ENCODE data around the gene NKD1.
A peak's percentile ranks its signal among the peaks of the same experiment; 100 is the strongest.

Gene NKD1

GRCh38 chr16:50667497-50668367 is 119.5 kb downstream of the NKD1 start:
- no peak for DNase-seq (ENCODE audit: low read depth)

GRCh38 chr16:50668368-50669008 is 120.3 kb downstream of the NKD1 start:
- H3K4me3 ChIP-seq (ENCODE audit: low read depth, low read length) = no peak overlapping the region
- DNase-seq (ENCODE audit: low read depth) = no peak
- TF ChIP-seq CTCF (IDR thresholded peaks at IDR 0.05; ENCODE audit: low read depth, low read length, missing control alignments) = no peak
- in situ Hi-C loops (cut with HindIII; ENCODE audit: low sequenced_read_pairs) = no loop called here

More at GRCh38 chr16:50667497-50668367, 119.5 kb downstream of the NKD1 start:
- in situ Hi-C loops (cut with HindIII; ENCODE audit: low sequenced_read_pairs) = no loop called here
- H3K4me3 ChIP-seq (ENCODE audit: low read depth, low read length) = no peak overlapping the region
- no peak for TF ChIP-seq CTCF (IDR thresholded peaks at IDR 0.05; ENCODE audit: low read depth, low read length, missing control alignments)

- in situ Hi-C loops (cut with HindIII; ENCODE audit: low sequenced_read_pairs) = no loop called here
- no peak for TF ChIP-seq CTCF (IDR thresholded peaks at IDR 0.05; ENCODE audit: low read depth, low read length, missing control alignments)
- H3K4me3 ChIP-seq (ENCODE audit: low read depth, low read length) = no peak overlapping the region
- DNase-seq (ENCODE audit: low read depth) = no peak
Observed at GRCh38 chr16:50669741-50670140, 121.5 kb downstream of the NKD1 start.

- no peak for DNase-seq (ENCODE audit: low read depth)
- no peak for TF ChIP-seq CTCF (IDR thresholded peaks at IDR 0.05; ENCODE audit: low read depth, low read length, missing control alignments)
- in situ Hi-C loops (cut with HindIII; ENCODE audit: low sequenced_read_pairs) = no loop called here
- H3K4me3 ChIP-seq (ENCODE audit: low read depth, low read length) = no peak overlapping the region
Observed at GRCh38 chr16:50670476-50670875, 122.3 kb downstream of the NKD1 start.

- TF ChIP-seq CTCF (IDR thresholded peaks at IDR 0.05; ENCODE audit: low read depth, low read length, missing control alignments) = peak; percentile 44
- H3K4me3 ChIP-seq (ENCODE audit: low read depth, low read length) = no peak overlapping the region
- in situ Hi-C loops (cut with HindIII; ENCODE audit: low sequenced_read_pairs) = no loop called here
- DNase-seq (ENCODE audit: low read depth) = no peak
Observed at GRCh38 chr16:50671644-50672260, 123.6 kb downstream of the NKD1 start.

GRCh38 chr16:50673496-50674275 is 125.5 kb downstream of the NKD1 start:
- no peak for TF ChIP-seq CTCF (IDR thresholded peaks at IDR 0.05; ENCODE audit: low read depth, low read length, missing control alignments)
- in situ Hi-C loops (cut with HindIII; ENCODE audit: low sequenced_read_pairs) = no loop called here
- H3K4me3 ChIP-seq (ENCODE audit: low read depth, low read length) = no peak overlapping the region
- DNase-seq (ENCODE audit: low read depth) = no peak

All from astrocyte of the cerebellum (primary cell).